Mucosa of descending colon (tissue), 3 donors: ENCODE data around the gene LARP6. TPM values are rescaled to one million over a fixed set of nuclear protein-coding genes. Genes with fewer than 3 reads are reported as not detected.
A peak's percentile ranks its signal among the peaks of the same experiment; 100 is the strongest.
"Not testable (repeated sequence)": the region's sequence is repeated elsewhere in the genome, so short reads cannot be mapped to it uniquely, and the experiment has no call there.

Experiments used
- ATAC-seq: fragments of 200-7000 bp; cut with Tn5 transposase; one replicate; pipeline ENCODE4 v1.9.1; 2020; ENCODE audit warnings: mild to moderate bottlenecking, moderate library complexity
- DNase-seq, 3 donors: peaks; one replicate each; pipeline ENCODE4 v3.0.0-alpha.2; 2020
- H3K36me3 ChIP-seq: fragments of 200-600 bp; one replicate; pipeline ENCODE4 v1.8.0; 2021; ENCODE audit warnings: low read depth, mild to moderate bottlenecking
- H3K4me1 ChIP-seq: fragments of 200-600 bp; one replicate; pipeline ENCODE4 v1.8.0; 2021; ENCODE audit warnings: low read depth, mild to moderate bottlenecking
- H3K4me3 ChIP-seq: fragments of 200-600 bp; one replicate; pipeline ENCODE4 v1.8.0; 2021; ENCODE audit warnings: mild to moderate bottlenecking
- H3K9me3 ChIP-seq: fragments of 200-600 bp; one replicate; pipeline ENCODE4 v1.8.0; 2021; ENCODE audit warnings: mild to moderate bottlenecking
- intact Hi-C, 2 donors: fragments of 100-400 bp; cut with DNase I in 1 of 2; cut with micrococcal nuclease in 1 of 2; formaldehyde crosslinking; loops; one replicate each; pipeline versions ENCODE4 v1.11.0 to v1.11.1; 2022; cut with DNase I, micrococcal nuclease
- total RNA-seq, 3 donors: library from RNA; stranded (reverse); fragmentation: NEBNext Ultra II Directional in 2 of 3; extraction: Animal tissue kit (Norgen Biotek cat#: 25700) in 2 of 3; gene quantifications; one replicate each; pipeline versions ENCODE4 v1.2.1 to v1.2.4, GENCODE V29; 2021 to 2023
- TF ChIP-seq, protein P1 (sequence below): fragments of 200-600 bp; IDR thresholded peaks from one replicate; pipeline ENCODE4 v1.8.0; 2022; ENCODE audit warnings: antibody characterized with exemption, mild to moderate bottlenecking
- donor health status: DM: no; HTN: no; CAD: no; lungs with moderate emphysema.
- donor health status: DM: no; HTN: no; CAD: no.
- donor health status: DM: no; HTN: yes; CAD: no.

Gene LARP6
- total RNA-seq, 3 donors from 2014 or later = 0.55 to 24.8 (median 3.8) TPM

DNA sequence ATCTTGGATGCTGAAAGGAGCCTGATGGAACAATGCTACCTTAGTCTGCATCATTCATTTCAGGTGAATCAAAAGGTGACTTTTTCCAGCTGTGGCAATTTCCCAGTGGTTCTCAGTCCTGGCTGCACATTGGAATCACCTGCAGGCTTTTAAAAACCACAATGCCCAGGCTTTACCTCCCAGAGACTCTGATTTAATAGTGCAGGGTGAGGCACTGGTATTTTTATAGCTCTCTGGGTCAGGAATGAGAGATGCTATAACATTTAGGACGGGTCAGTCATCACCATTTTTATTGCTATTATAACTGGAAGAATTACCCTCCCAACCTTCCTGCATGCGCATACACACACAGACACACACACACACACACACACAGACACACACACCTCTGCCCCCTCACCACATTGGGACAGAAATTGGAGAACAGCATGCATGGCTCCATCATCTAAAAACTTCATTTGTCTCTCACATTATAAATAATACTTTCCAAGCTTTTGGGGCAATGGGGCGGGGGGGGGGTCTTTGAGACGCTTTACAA is 41.1 kb downstream of the LARP6 start:
- ATAC-seq (peak; percentile 91), DNase-seq (peak in 1 of 3 donors; percentile 11)
- Histone ChIP-seq H3K4me1 (peaks cover 2% of the 10 kb centered on the region), H3K4me3 (no peak overlapping the region), H3K36me3 (no peaks in the 10 kb centered on the region), H3K9me3 (no peaks in the 10 kb centered on the region)
- TF ChIP-seq, protein P1, sequence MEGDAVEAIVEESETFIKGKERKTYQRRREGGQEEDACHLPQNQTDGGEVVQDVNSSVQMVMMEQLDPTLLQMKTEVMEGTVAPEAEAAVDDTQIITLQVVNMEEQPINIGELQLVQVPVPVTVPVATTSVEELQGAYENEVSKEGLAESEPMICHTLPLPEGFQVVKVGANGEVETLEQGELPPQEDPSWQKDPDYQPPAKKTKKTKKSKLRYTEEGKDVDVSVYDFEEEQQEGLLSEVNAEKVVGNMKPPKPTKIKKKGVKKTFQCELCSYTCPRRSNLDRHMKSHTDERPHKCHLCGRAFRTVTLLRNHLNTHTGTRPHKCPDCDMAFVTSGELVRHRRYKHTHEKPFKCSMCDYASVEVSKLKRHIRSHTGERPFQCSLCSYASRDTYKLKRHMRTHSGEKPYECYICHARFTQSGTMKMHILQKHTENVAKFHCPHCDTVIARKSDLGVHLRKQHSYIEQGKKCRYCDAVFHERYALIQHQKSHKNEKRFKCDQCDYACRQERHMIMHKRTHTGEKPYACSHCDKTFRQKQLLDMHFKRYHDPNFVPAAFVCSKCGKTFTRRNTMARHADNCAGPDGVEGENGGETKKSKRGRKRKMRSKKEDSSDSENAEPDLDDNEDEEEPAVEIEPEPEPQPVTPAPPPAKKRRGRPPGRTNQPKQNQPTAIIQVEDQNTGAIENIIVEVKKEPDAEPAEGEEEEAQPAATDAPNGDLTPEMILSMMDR = no peak
- intact Hi-C loops = loop anchor here (5.0 to 10.0 kb wide), 2 partner anchors 131 to 138 kb away; no protein-coding TSS in a partner anchor

DNA sequence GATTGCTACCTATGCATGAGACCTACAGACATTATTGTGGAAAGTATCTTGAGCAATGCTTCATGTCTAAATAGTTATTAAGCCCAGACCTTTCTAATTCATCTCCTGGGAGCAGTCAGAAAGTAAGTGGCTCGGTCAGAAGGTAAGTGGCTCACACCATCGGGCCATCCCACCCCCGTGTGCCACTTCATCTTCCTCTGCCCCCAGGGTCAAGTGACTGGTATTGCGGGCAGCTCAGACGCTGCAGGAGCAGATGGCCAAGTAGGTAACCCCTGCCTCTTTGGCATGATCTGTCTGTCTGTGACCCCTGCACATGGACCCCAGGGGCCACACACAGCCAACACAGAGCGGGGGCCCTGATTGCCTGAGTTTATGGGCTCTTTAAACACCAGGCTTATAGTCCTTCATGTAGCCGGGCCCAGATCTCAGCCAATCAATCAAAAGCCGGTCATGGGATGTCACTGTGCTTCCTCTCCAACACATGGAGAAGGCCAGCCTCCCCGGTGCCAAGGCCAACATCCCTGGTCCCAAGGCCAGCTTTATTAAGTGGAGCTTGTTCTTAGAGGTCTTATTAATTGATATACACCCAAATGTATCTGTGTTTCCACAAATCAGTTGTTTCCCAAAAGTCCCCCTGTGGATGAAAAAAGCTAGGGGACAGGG is 42.9 kb downstream of the LARP6 start:
- H3K4me3 ChIP-seq = no peak overlapping the region
- H3K36me3 ChIP-seq = no peaks in the 10 kb centered on the region
- intact Hi-C loops = loop anchor here (5.0 to 10.0 kb wide), 2 partner anchors 129 to 136 kb away; no protein-coding TSS in a partner anchor
- no peak for ATAC-seq
- TF ChIP-seq, protein P1 = no peak
- H3K4me1 ChIP-seq = peaks cover 2% of the 10 kb centered on the region
- DNase-seq = no peak
- no peaks in the 10 kb centered on the region for H3K9me3 ChIP-seq

DNA sequence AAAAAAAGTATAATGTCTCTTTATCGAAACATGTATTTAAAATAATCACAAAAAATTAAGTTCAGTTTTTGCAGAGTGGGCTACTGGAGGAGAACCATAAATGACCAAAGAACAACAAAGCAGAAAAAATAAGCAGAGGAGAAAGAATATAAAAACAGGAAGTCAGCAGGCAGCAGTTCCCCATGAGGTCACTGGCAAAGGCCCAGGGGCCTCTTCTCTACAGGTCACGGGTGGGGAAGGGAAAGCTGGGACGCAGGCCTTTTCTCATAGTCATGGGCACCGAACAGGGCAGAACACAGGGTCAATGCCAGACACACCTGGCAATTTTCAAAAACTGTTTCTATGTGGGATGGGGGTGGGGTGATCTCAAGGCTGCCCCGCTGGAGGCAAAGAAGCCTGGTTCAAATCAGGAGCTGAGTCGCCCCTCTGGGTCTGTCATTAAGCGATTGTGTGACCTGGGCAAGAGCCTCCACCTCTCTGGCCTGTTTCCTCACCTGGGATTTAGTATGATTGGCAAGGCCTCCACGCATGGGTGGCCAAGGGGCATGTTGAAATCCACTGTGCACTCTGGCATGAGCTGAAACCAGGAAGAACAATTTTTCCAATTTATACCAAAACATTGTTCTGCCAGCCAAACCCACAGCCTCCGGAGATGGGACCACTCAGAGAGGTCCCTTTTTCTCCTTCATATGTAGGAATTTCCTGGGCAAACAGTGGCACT is 46.8 kb downstream of the LARP6 start:
- Histone ChIP-seq H3K4me3 (no peak overlapping the region), H3K4me1 (peaks cover 2% of the 10 kb centered on the region), H3K36me3 (no peaks in the 10 kb centered on the region), H3K9me3 (no peaks in the 10 kb centered on the region)
- no peak for ATAC-seq
- DNase-seq = peak; percentile 38 to 58 (median 43)
- TF ChIP-seq, protein P1 = no peak
- intact Hi-C loops = no loop called here

DNA sequence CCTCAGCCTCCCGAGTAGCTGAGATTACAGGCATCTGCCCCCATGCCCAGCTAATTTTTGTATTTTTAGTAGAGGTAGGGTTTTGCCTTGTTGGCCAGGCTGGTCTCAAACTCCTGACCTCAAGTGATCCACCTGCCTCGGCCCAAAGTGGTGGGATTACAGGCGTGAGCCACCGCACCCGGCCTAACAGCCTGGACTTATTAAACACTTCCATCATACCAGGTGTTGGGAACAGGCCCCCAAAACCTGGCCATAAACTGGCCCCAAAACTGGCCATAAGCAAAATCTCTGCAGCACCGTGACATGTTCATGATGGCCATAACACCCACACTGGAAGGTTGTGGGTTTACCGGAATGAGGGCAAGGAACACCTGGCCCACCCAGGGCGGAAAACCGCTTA is 49.6 kb downstream of the LARP6 start:
- ATAC-seq, H3K4me3 ChIP-seq, H3K36me3 ChIP-seq, H3K9me3 ChIP-seq, H3K4me1 ChIP-seq, intact Hi-C loops, DNase-seq: not testable (repeated sequence)

DNA sequence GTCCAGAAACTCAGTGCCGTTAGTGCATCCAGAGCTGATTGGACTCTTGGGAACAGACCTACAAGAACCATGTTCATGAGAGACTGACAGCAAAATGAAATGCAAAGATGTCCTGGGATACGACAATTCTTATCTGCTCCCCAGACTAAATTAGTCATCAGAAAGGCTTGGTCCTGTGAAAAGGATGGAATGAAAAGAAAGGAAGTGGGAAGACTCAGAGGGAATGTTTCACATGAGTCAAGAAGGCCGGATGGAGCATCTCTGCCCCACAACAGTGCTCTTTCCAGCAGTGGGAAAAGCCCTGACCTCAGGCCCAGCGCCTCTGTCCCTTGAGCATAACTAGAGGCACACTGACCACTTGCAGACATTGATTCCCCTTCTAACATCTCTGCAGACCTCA is 51.3 kb downstream of the LARP6 start:
- no peaks in the 10 kb centered on the region for H3K4me1 ChIP-seq
- no peaks in the 10 kb centered on the region for H3K36me3 ChIP-seq
- ATAC-seq (no peak), DNase-seq (no peak)
- no peaks in the 10 kb centered on the region for H3K9me3 ChIP-seq
- intact Hi-C loops = no loop called here
- no peak overlapping the region for H3K4me3 ChIP-seq
- TF ChIP-seq, protein P1 = no peak

DNA sequence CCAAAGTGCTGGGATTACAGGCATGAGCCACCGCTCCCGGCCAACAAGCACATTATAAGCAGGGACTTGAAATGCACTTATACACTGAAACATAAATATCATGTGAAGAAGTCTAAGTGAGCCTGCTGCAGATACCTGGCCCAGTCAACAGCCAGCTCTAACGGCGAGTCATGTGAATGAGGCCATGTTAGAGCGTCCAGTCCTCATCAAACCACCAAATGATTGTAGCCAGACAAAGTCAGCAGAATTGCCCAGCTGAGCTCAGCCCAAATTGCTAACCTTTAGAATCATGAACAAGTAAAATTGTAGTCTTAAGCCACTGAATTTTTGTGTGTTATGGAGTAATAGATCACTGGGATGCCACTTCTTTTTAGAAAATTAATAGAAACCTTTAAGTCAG is 52.8 kb downstream of the LARP6 start:
- TF ChIP-seq, protein P1 = no peak
- no peaks in the 10 kb centered on the region for H3K9me3 ChIP-seq
- H3K4me3 ChIP-seq = no peak overlapping the region
- no peaks in the 10 kb centered on the region for H3K4me1 ChIP-seq
- ATAC-seq (no peak), DNase-seq (no peak)
- no peaks in the 10 kb centered on the region for H3K36me3 ChIP-seq
- intact Hi-C loops = no loop called here
